ENCODE results near the gene KCTD16.

DNA sequence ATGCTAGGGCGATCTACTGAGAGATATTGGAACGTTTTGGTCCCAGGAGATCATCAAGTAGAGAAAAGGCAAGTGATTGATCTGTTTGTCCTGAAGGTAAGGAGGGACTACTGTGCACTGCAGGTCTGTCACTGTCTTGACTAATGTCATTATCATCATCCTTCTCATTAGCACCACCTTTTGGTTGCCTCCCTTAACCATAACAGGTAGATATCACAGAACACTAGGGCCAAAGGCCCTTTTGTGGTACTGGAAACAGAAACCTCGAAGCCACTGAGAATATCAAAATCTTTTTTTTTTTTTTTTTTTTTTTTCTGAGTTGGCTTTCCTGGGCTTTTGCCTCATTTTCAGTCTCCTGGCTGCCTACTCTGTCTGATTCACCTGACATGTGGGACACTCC is 134.0 kb downstream of the KCTD16 start:
- TF ChIP-seq CTCF (IDR thresholded peaks at IDR 0.05) = no peak
- TF ChIP-seq POLR2A (IDR thresholded peaks at IDR 0.05) = no peak

All from heart left ventricle (tissue), 13 donors.